GM21737 (cell line): Measurements from ENCODE around the gene TANGO6.
"Not testable (repeated sequence)": the region's sequence is repeated elsewhere in the genome, so short reads cannot be mapped to it uniquely, and the experiment has no call there.

Experiments used
- ATAC-seq: cut with Tn5 transposase; IDR thresholded peaks from one replicate; pipeline ENCODE4 v1.9.1; 2021; ENCODE audit warnings: mild to moderate bottlenecking, moderate library complexity; ENCODE audit not compliant: unreplicated experiment

Gene TANGO6

GRCh38 chr16:69049603-69050375 is 206.5 kb downstream of the TANGO6 start:
- no peak for ATAC-seq

GRCh38 chr16:69051517-69051830 is 208.1 kb downstream of the TANGO6 start:
- ATAC-seq, result not testable (repeated sequence)

- no peak for ATAC-seq
Observed at GRCh38 chr16:69055008-69055407, 211.7 kb downstream of the TANGO6 start.

GRCh38 chr16:69055980-69056379 is 212.6 kb downstream of the TANGO6 start:
- ATAC-seq, result no peak

GRCh38 chr16:69056421-69056820 is 213.1 kb downstream of the TANGO6 start:
- ATAC-seq, result no peak

- ATAC-seq, result no peak
Observed at GRCh38 chr16:69057400-69058378, 214.4 kb downstream of the TANGO6 start.

GRCh38 chr16:69063491-69063890 is 220.2 kb downstream of the TANGO6 start:
- ATAC-seq, result not testable (repeated sequence)

- no peak for ATAC-seq
Observed at GRCh38 chr16:69064124-69064763, 220.9 kb downstream of the TANGO6 start.

- no peak for ATAC-seq
Observed at GRCh38 chr16:69064764-69065313, 221.5 kb downstream of the TANGO6 start.

GRCh38 chr16:69069504-69069903 is 226.2 kb downstream of the TANGO6 start:
- ATAC-seq, result no peak

- ATAC-seq, result no peak
Observed at GRCh38 chr16:69071036-69071435, 227.7 kb downstream of the TANGO6 start.

GRCh38 chr16:69072640-69072974 is 229.3 kb downstream of the TANGO6 start:
- ATAC-seq, result no peak

- no peak for ATAC-seq
Observed at GRCh38 chr16:69073181-69073702, 229.9 kb downstream of the TANGO6 start.

- no peak for ATAC-seq
Observed at GRCh38 chr16:69077251-69077650, 233.9 kb downstream of the TANGO6 start.

- ATAC-seq, result no peak
Observed at GRCh38 chr16:69078073-69078472, 234.7 kb downstream of the TANGO6 start.

GRCh38 chr16:69079697-69080096 is 236.4 kb downstream of the TANGO6 start:
- no peak for ATAC-seq

GRCh38 chr16:69083306-69083941 is 240.1 kb downstream of the TANGO6 start:
- ATAC-seq, result no peak

- ATAC-seq, result no peak
Observed at GRCh38 chr16:69084289-69084688, 241.0 kb downstream of the TANGO6 start.

GRCh38 chr16:69085032-69085695 is 241.8 kb downstream of the TANGO6 start:
- ATAC-seq, result no peak

- no peak for ATAC-seq
Observed at GRCh38 chr16:69087161-69087581, 243.8 kb downstream of the TANGO6 start.
